ENCODE results near the gene ANO7.

- TF ChIP-seq YY1 (IDR thresholded peaks at IDR 0.05; ENCODE audit: extremely low read depth, insufficient replicate concordance, low read depth, low read length) = no peak
- TF ChIP-seq EZH2phosphoT487 (IDR thresholded peaks at IDR 0.05; ENCODE audit: borderline replicate concordance) = no peak
- TF ChIP-seq CTCF (IDR thresholded peaks at IDR 0.05 in 2 of 3, conservative IDR thresholded peaks at IDR 0.05 in 1 of 3; ENCODE audit: borderline replicate concordance in 1 of 3, insufficient read depth in 1 of 3, low read depth in 2 of 3, low read length in 2 of 3) = no peak
- no peak for TF ChIP-seq POLR2AphosphoS5 (IDR thresholded peaks at IDR 0.05; ENCODE audit: low read depth, low read length)
- no peak for TF ChIP-seq POLR2A (IDR thresholded peaks at IDR 0.05; ENCODE audit: borderline replicate concordance, extremely low read depth, insufficient read depth, insufficient read length)
- no peak for TF ChIP-seq SRF (IDR thresholded peaks at IDR 0.05; ENCODE audit: low read depth)
- TF ChIP-seq MAX (IDR thresholded peaks at IDR 0.05) = no peak
- TF ChIP-seq SIN3A (IDR thresholded peaks at IDR 0.05; ENCODE audit: low read depth) = no peak
- no peak for TF ChIP-seq EGR1 (IDR thresholded peaks at IDR 0.05; ENCODE audit: low read depth)
- no peak for TF ChIP-seq ELF1 (IDR thresholded peaks at IDR 0.05; ENCODE audit: borderline replicate concordance, low read depth)
- TF ChIP-seq EZH2 (IDR thresholded peaks at IDR 0.05) = no peak
These were observed 47.2 kb upstream of the ANO7 start for GRCh38 chr2:241141214-241141770.
